HG02571 (cell line): ENCODE results near the gene SMG6.
"Not testable (repeated sequence)": the region's sequence is repeated elsewhere in the genome, so short reads cannot be mapped to it uniquely, and the experiment has no call there.

ENCODE experiments used
- ATAC-seq: cut with Tn5 transposase; IDR thresholded peaks from one replicate; pipeline ENCODE4 v1.9.1; 2021; ENCODE audit warnings: mild to moderate bottlenecking, moderate library complexity; ENCODE audit not compliant: unreplicated experiment

The SMG6 gene

GRCh38 chr17:2210726-2211125 is 92.9 kb downstream of the SMG6 start:
- no peak for ATAC-seq

DNA sequence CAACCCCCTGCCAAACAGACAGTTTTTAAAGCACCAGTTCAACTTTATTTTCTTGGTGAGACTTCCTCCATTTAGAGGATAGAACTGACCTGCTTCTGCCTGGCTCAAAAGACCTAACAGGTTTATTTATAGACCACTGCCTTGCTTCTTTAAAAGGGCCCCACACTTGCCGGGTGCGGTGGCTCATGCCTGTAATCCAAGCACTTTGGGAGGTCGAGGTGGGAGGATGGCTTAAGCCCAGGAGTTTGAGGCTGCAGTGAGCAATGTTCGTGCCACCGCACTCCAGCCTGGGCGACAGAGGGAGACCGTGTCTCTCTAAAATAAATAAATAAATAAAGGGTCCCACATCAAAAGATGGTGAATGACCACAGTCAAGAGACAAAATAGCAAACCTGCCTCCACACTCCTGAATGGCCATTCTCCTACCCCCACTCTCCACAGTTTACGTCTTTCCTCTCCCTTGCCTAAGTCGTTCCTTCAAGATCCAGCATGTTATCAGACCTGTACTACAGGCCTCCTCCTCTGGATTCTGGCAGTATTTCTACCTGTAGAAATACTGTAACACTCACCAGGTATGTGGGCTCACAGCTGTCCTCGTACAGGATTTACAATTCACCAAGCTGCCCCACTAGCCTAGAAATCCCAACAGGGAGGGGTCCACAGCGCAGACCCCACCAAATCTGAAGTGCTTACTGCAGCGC is 95.6 kb downstream of the SMG6 start:
- no peak for ATAC-seq

DNA sequence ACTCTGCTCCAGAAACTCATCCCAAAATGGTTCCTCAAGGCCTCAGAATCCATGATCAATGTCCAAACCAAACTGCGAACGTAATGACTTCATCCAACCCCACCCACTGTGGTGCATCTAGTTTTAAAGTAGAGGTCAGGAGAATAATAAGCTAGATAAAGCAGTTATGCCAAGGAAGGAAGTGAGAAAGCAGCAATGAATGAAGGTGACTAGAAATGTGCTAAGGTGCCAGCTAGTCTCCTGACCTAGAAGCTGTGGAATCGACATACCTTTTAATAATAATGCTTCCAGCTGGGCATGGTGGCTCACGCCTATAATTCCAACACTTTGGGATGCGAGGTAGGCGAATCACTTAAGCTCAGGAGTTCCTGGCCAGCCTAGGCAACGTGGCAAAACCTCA is 99.2 kb downstream of the SMG6 start:
- ATAC-seq, result no peak

GRCh38 chr17:2203818-2204217 is 99.8 kb downstream of the SMG6 start:
- no peak for ATAC-seq

DNA sequence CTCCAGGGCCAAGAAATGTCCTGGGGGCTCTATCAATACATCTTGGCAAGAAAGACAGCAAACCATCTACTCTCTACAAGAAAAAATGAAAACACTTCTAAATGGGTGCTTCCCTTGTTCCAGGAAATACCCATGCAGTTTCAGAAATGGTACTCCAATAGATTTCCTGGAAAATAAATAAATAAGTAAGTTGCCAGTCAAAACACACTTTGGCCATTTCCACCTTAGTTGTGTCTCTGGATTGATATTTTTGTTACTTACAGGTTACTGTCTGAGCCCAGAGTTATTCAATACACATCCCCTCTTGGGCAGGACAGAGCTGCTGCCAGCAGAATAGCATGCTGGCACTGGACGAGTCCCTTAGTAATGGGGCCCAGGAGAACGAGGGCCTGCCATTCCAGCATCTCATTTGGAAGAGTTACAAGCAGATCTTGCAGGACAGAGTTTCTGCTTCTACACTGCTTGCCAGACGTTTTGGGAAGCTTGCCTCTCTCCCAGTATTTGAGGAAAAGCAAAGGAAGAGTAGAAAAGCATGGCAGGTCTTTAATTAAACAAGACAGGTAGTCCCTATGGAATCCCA is 100.5 kb downstream of the SMG6 start:
- ATAC-seq, result no peak

DNA sequence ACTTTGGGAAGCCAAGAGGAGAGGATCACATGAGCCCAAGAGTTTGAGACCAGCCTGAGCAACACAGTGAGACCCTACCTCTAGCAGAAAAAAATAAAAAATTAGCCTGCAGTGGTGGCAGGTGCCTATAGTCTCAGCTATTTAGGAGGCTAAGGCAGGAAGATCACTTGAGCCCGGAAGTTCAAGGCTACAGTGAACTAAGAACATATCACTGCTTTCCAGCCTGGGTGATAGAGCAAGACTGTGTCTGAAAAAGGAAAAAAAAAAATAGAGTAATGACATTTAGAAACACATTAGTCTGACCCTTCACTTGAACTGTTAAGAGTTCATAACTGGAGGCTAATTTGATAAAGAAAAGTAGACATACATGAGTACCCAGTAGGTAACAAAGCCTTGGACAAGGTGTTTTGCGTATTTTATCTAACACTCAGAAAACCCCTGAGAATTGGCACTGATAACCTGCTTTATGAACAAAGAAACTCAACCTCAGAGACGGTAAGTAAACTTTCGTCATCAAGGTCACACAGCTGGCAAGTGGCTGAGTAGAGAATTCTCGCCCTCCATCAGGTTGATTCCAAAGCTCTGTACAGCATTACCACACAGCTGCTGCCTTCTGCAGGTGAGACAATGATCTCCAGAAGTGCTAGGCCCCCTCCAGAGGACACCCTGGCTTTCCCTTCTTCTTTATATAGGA is 101.1 kb downstream of the SMG6 start:
- no peak for ATAC-seq

DNA sequence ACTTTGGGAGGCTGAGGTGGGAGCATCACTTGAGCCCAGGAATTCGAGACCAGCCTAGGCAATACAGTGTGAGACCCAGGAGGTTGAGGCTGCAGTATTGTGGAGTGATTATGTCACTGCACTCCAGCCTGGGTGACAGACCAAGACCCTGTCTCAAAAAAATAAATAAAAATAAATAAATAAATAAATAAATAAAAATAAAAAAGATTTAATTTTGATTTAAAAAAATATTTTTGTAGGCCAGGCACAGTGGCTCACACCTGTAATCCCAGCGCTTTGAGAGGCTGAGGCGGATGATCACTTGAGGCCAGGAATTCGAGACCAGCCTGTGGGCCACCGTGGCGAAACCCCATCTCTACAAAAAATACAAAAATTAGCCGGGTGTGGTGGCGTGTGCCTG is 104.2 kb downstream of the SMG6 start:
- not testable (repeated sequence) for ATAC-seq

DNA sequence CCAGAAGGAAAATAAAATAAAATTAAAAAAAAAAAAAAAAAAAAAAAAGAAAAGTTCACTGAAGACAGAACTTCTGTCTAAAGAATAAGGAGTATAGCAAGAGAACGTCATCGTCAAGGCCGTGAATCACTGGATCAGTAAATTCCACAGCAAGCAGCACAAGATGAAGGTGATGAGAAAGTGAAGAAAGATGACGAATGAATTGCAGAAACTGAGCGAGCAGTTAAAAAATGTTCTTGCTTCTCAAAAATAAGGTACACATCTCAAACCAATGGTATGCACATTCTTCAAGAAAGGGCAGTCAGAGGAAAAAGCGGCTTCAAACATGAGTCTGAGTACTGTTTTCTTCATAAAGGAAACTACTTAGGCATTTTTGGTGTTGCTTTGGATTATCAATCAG is 104.7 kb downstream of the SMG6 start:
- ATAC-seq, result no peak

DNA sequence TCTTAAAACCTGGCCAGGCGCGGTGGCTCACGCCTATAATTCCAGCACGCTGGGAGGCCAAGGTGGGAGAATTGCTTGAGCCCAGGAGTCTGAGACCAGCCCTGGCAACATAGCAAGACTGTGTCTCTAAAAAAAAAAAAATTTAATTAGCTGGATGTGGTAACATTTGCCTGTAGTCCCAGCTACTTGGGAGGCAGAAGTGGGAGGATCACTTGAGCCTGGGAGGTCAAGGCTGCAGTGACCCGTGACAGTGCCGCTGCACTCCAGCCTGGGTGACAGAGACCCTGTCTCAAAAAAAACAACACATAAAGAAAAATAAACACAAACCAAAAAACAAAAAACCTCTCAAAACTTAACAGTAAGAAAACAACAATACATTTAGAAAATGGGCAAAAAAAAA is 106.3 kb downstream of the SMG6 start:
- no peak for ATAC-seq

DNA sequence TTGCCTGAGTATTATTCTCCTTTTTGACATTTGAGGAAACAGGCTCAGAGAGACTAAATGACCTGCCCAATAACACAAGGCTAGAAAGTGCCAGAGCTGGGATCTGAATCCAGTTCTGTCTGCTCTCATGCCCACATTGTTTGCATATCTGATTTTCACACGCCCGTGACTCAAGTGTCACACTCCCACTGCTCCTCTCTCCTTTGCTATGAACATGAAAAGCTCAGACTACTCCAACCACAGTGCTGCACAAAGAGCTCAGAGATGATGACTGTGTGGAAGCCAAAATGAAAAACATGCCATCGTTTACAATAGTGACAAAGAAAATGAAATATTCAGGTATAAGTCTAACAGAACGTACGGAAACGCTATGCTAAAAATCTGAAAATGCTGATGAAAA is 107.9 kb downstream of the SMG6 start:
- no peak for ATAC-seq

- no peak for ATAC-seq
These were observed 108.7 kb downstream of the SMG6 start for GRCh38 chr17:2194889-2195335.

- ATAC-seq, result no peak
These were observed 111.1 kb downstream of the SMG6 start for GRCh38 chr17:2192367-2193057.

- no peak for ATAC-seq
These were observed 111.8 kb downstream of the SMG6 start for GRCh38 chr17:2191785-2192184.

GRCh38 chr17:2191227-2191626 is 112.4 kb downstream of the SMG6 start:
- no peak for ATAC-seq

DNA sequence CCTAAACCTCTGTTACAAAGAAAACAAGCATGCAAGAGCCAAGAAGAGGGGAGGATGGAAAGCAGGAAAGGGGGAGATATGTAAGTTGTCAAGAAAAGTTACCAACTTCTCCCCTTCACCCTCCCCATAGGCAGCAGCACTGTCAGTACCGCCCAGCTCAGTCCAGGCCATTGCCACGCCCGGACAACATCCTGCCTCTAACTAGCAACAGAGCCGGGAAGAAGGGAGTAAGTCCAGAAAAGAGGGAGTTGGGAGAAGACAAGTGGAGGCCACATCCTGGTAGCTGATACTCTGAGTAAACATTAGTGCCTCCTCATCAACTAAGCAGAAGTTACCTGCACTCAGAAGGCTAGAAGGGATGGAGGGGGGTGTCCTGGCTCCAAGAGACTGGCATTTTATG is 113.6 kb downstream of the SMG6 start:
- ATAC-seq, result no peak

GRCh38 chr17:2188971-2189630 is 114.5 kb downstream of the SMG6 start:
- ATAC-seq, result no peak

DNA sequence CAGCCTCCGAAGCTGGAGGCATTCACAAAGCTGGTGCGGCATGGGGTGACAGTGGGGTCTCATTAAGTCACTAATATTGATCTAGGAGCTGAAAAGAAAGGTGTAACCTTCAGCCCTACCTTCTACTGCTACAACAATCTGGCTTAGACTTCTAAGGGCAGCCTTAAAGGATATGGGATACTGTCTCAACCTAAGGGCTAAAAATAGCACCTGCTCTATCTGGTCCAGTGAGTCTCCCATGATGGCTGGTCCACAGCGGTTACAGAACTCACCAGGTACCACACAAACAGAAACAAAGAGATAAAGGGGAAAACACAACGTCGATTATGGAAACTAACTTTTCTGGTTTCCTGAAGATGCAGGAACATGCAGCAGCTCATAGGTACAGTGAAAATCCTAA is 115.8 kb downstream of the SMG6 start:
- no peak for ATAC-seq

DNA sequence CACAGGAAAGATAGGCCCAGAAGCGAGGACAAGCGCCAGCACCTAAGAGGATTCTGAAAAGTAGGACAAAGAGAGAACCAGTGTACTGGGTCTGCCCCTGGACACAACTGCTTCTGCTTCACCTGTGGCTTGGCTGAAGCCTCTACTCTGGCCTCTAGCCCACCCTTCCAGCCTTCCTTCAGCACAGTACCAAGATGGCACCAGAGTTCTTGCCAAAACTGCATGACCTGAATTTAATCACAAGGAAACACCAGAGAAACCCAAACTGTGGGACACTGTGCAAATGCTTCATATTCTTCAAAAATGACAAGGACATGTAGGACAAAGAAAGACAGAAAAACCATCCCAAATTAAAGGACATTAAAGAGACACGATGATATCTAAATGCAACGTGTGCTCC is 116.6 kb downstream of the SMG6 start:
- ATAC-seq, result no peak

- ATAC-seq, result no peak
These were observed 118.3 kb downstream of the SMG6 start for GRCh38 chr17:2184993-2185931.

DNA sequence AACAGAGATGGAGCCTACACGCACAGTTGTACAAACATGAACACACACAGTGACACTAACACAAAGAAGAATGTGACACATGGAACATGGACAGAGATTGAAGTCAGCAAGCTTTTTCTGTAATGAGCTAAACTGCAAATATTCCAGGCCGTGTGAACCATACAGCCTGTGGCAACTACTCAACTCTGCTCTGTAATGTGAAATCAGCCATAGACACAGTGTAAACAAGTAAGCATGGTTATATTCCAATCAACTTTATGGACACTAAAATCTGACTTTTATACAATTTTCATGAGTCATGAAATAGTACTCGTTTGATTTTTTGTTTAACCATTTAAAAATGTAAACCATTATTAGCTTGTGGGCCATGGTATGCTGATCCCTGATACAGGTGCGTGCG is 120.2 kb downstream of the SMG6 start:
- no peak for ATAC-seq
